CD4-positive, alpha-beta T cell treated with Interleukin-21 for 1 hour (primary cell): ENCODE data around the gene VWF.

Source experiments
- DNase-seq: peaks from one replicate; pipeline ENCODE4 v3.0.0-alpha.2; 2020

Gene VWF

DNA sequence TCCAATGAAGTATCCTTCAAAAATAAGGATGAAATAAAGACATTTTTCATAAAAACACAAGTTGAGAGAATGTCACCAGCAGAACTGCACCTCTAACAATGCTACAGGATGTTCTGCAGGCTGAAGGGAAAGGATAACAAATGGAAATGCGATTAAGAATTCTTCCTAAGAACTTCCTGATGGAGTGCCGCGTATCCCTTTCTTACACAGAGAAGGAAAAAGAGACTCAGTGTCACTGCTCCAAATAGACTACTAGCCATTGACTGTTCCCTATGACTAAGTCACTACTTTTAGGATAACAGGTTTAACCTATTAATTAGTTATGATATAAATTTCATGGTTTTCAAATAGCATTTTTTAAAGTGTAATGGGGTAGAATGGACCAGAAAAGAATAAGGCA lies 182.6 kb downstream of the VWF start:
- no peak for DNase-seq

DNA sequence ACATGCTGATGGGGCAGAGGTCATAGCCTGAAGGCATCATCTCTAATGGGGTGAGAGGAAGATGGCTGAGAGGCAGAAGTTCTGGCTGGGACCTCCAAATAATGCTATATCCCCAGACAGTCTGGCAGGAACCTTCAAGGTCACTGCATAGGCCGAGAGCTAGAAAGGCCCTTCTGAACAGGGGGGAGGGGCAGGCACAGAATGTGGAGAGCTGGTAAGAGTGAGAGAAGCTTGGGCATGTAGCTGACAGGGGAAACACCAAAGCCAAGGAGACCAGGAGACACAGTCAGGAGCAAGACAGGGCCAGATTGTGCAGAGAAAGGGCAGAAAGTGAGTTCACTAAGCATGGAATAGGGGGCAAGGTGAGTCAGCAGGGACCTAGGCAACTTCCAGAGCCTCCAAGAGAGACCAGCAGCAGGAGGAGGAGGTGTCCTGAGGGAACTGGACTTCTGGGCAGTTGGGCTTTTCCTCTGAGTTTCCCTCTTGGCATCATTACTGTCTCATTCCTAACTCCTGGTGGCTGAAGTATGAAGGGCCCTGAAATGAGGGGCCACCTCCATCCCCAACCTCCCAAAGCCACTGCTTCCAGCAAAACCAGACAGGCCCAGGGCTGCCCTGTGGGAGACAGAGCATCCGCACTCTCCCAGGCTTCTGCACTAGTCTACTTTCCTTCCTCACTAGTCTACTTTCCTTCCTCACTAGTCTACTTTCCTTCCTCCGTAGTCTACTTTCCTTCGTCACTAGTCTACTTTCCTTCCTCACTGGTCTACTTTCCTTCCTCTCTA lies 196.5 kb downstream of the VWF start:
- DNase-seq = no peak

DNA sequence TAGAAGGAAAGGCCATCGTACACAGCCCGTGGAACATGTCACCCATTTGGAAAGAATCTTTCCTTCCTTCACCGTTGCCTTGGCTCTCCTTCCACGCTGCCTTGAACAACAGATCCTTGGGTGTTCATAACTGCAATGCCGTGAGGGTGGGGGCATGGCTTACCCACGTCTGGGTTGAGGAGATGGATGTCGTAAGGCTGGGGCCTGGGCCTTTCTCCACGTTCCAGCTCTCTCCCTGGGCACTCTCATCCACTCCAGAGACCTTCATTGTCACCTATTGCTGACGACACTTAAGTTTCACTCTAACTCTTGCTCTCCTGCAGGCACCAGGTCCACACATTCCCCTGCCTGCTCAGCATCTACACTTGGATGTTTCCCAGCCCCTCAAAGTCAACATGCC lies 198.8 kb downstream of the VWF start:
- DNase-seq = no peak

DNA sequence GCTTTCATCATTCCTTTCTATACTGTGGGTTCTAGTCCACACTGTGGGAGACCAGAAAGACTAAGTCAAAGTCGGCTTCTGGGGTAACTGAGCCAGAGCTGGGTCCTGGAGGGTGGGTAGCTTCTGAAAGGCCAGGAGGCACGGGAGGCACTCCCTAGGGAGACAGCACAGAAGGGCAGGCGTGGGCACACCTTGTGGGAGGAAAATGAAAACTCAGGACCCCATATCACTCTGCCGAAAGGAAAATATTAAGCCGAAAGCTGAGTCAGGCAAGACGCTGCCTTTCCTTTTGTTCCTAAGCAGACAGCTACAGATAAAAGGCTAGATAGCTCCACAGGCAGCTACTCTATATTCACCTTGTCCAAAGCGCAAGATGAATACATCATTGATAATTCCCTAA lies 200.1 kb downstream of the VWF start:
- no peak for DNase-seq

DNA sequence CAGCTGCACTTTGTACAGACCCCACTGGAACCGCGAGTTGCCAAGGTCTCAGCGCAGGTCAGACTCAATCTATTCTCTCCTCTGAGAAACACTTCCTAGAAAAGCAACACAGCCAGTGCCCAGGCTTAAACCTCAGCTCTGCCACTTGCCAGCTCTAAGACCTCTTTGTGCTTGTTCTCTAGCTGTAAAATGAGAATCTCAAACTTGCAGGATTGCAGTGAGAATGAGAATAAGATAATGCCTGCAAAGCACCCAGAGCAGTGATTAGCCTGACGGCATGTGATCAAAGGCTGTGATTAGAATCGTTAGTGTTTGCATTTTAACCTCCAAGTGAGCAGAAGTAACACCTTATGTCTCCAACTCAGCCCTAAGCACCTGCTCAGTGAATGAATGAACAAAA lies 200.7 kb downstream of the VWF start:
- no peak for DNase-seq

DNA sequence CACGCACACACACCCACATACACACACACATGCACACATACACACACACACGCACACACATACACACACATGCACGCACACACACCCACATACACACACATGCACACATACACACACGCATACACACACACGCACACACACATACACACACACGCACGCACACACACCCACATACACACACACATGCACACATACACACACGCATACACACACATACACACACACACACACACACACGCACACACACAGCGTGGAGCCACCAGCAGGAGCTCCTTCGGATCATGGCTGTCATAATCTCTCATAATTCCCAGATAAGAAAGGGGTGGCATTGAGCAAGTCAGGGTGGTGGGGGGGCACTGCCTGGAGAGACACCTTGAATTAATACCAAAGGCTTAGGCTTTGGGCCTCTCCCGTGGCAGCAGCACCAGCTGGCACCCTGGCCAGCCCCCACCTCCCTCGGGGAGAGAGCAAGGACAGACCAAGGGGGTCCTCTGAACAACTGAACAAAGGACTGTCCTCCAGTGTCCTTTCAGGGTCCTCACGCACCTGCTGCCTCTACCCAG lies 201.3 kb downstream of the VWF start:
- no peak for DNase-seq

DNA sequence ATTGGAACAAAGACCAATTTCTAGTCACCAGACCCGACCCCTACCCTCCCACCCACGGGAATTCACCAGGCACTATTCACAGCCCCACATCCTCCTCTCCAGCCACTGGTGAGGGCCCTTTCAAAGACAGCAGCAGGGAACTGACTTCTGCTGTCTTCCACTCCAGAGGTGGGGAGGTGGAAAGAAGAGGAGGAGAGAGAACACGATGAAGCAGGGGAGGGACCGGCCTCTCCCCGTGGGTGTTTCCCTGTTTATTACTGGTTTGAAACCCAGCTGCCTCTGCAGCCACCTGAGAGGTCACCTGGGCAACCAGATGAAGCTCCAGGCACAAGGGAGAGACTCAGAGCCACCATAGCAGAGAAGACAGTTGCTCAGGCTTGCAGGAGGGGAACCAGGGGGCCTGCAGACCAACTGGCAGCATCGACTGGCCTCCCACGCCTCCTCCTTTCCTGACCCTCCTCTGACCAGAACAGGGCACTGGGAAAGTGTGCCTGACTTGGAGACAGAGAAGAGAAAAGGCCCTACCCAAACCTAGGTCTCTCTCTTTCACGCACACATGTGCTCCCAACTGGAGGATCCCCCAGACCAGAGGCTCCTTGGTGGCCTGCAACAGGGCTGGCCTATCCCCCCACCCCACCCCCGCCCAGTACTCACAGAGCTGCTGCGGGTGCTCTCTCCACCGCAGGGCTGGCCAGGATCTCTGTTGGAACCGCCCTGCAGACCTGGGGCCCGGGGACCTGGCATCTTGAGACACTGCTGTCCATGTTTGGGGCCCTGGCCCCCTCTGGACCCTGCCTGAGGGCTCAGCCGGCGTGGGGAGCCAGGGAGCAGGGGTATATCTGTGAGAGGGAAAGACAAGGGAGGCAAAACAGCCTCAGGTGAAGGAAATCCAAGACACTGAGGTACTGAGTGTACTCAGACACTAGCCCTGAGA lies 202.2 kb downstream of the VWF start:
- DNase-seq = no peak

DNA sequence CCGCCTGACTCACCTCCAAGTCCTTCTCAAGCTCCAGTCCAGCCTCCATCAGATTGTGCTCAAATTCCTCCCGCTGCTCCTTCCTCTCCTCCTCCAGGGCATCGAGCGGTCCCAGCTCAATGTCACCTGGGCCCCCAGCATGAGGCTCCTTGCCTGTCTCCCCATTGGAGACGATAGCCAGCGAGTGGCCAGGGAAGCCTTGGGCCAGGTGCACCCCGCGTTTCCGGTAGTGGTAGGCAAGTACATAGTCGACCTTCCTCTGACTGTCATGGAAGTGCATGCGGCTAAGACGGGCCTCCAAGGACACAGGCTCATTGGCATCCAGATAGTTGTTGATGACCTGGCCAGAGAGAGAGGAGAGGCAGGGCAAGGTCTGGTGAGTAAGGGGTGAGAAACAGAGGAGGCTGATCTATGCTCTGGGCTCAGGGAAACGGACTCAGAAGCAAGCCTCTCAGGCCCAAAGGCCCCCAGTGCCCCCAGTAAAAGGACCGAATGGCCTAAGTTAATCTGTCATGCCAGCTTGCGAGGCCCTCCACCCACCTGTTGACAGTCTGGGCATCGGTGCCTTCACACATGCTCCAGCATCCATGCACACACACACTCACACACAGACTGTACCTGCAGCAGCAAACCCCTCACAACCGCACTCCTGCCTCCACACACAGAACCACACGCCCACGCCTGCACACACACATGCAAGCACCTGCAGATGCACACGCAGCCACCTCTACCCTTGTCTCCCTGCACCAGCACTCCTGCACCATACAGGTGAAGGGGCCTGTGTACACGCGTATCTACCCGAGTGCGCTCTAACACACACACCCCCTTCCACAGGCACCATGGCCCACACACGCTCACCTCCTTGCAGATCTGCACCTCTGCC lies 203.2 kb downstream of the VWF start:
- no peak for DNase-seq

DNA sequence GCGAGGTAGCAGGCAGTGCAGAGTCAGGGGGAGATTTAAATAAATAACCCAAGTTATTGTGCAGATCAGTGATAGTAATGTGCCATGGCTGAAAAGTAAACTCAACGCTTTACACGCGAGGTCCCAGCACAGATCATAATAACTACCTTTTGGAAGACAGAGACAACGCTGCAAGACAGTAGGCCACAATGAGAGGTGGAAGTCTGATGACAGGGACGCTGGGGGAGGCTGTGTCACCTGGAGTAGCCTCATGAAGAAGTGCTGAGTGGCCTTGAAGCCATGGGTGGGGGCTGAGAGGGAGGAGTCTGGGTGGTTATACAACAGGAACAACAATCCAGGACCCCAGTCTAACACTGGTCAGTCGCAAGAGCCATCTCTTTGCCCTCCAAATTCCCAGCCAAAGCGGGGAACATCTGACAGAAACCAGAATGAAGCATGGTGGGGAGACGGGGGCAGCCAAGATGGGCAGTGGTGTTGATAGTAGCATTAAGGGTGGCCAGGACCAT lies 207.6 kb downstream of the VWF start:
- no peak for DNase-seq

DNA sequence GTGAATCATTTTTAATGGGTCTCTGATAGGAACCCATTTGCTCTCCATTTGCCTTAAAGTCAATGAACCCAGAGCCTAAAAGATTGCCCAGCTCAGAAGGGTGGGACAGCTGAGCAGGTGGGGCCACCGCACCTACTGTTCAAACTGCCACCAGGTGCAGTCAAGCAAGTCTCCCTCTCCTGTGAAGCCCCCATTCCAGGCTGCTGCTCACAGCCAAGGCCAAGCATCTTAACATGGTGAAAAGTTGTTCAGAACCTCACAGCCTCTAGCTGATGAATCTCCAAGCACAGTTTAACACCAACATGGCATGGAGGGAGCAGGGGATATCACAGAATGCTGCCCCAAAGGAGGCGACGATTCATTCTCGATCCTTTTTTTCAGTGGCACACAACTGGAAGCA lies 209.0 kb downstream of the VWF start:
- DNase-seq = no peak

DNA sequence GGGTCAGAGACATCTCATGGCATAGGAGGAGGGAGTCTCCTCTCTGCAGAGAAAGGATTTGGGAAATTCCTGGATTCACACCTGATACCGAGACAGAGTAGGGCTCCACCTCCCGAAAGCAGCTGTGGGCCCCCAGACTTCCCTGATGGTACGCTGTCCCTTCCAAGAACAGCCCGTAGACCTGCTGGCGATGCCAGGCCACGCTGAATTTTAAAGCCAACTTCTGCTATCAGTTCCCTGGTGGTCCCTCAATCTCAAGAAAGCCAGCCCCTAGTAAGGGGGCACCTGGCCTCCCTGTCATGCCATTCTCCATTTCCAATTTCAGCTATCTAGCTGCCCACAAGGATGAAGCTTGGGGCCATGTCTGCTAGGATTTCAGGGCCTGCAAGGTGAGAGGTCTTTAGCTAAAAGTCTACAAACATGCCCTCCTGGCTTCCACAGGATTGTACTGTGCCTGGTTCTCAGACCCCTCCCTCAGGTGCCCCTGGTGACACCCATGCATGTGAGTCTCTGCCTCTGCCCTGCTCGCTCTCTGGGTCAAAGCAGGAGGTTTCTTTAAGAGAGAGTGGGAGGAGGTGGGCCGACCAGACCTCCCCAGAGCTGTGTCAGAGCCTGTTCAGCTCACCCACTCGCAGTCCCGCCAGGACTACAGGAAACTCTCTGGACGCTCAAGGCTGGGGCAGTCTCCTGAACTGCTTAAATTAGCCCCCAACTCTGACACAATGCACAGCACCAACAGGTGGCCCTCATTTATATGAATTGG lies 209.9 kb downstream of the VWF start:
- no peak for DNase-seq

DNA sequence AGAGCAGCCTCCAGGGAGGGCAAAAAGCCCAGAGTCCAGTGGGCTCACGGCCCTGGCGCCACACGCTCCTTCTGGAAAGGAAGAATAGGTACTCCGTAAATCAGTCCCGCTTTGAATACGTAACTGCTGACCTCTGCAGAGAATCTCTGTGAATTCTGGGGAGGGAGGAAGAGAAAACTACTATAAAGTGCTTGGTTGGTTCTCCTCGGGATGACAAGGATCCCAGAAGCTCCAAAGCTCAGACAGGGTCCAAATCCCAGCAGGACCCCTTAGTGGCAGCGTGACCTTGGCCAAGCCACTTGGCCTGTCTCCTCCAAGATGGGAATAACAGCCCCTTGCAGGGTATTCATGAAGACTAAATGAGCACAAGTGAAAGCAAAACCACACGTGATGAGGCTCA lies 211.1 kb downstream of the VWF start:
- DNase-seq = no peak

DNA sequence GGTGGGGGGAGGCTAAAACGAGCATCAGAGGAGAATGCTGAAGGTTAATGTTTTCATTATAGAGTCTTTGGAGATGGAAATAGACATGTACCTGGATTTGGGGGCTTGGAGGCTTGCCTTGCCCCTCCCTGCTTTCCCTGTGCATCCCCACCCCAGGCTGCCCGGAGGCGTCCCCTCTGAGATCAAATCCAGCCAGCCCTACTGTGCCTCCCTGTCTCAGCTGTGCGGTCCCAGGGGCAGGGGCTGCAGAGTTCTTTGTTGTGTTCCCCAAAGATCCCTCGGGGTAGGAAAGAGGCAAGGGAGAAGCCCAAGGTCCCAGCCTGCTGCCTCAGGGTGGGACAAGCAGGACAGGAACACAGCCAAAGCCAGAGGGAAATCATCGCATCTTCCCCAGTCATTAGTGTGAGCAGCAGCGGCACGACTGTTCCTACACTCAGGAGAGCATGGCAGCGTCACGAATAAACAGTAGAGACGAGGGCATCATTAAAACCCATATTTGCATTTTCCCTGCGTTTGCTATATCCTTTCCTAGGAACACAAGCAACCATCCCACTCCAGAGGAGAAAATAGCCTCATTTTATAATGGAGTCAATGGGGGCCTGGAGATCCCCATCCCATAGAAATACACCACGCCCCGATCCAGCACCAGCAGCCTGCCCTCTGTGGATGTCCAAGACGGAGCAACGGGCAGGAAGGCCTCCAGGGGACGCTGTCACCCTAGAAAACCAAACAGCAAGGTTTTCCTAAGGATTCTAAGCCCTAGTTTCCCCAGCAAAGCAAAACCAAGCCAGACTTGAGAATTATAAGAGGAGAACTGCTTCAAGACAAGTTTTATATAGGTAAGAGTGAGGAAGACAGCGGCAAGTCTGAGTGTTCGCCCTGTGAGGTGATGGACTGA lies 211.8 kb downstream of the VWF start:
- DNase-seq = no peak

DNA sequence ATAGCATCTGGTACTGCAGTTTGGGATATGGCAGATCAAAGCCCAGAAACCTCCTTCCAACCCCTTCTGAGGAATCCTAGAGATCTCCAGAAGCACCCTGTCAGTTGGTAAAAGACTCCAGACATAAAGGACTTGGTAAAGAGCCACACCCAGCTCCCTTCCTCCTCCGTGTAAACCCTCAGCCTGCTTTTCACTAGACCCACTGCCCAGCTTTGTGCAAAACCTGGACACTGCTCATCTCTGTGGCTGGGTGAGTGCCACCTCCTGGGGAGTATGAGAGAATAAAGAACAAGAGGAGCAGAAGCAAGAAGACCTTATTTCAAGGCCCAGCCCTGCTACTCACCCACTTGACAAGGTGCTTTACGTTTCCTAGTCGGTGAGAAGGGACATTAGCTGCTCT lies 212.5 kb downstream of the VWF start:
- DNase-seq = no peak

DNA sequence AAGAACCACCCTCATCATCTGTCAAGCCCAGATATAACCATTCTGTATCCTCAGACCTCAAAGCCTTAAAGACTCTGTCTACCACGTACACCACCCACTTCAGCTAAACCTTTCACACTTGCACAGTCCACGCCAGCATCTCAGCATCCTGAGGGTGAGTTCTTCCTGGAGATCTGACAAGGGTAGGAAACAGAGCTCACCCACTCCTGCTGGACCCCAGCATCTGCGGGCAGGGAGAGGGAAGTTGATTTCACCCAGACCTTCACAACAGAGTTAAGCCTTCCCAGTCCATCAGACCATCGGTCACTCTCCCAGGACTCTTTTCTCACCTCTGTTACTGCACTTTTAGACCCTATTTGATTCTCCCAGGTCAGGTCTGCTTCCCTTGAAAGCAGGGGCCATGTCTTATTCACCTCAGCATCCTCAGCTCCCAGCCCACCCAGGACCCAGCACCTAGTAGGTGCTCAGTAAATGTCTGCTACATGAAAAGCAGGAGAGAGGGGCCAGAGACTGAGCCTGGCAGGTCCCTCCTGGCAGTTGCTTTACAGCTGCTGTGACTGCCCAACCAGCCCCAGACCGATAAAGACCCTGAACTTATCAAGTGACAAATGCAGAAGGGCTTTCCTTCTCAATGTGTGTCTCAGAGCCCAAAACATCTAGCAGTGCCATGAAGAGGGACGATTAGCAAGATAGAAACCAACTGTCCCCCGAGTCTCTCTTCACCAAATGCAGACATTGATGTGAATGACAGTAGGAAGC lies 213.5 kb downstream of the VWF start:
- DNase-seq = no peak

DNA sequence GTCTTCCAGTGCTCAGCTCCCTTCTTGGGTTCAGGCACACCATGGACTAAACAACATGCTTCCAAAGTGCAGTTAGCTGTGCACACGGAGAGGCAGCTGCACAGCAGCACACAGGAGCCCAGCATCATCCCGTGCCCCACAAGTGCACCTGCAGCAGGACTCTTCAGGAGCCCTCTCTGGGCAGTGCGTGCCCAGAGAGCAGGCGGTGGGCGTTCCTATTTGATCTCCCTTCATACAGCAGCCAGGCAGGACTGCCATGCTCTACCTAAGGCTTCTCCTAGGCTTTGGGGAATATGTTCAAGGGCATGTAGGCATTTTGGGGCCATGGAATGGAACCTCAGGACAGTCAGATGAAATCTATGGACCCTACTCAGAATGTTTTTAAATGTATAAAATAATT lies 214.9 kb downstream of the VWF start:
- no peak for DNase-seq

DNA sequence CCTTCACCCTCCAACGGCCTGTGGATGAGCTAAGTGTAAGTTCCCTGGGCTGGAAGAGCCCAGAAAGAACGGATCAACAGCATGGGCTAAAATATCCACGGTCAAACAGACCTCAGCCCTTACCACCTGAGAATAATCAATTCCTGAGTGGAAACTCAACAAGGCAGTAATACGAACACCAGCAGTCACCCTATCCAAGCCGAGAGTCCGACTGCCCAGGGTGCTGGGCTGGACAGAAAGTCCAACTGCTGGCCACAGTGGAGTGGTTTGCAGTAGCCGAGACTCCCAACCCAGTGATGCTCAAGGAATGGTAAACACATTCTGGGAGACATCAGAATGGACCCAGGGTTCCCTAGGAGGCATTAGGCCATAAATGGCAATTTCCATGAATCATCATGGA lies 216.2 kb downstream of the VWF start:
- no peak for DNase-seq

DNA sequence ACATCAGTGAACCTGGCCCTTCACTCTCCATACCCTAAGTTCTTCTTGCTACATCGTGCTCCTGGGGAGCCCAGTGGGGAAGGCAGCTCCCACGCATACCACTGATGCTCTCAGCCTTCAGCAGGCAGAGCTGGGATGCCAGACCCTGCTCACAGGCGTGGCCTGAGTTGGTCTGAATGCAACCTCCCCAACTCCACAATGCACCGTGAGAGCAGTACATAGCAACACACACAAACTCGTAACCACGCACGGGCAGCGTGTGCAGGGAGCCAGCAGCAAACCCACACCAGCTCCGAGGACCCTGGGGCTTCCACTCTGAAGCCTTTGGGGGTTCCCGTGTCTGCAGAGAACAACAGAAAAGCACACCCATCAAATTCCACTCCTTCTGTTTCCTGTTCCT lies 216.7 kb downstream of the VWF start:
- DNase-seq = no peak

DNA sequence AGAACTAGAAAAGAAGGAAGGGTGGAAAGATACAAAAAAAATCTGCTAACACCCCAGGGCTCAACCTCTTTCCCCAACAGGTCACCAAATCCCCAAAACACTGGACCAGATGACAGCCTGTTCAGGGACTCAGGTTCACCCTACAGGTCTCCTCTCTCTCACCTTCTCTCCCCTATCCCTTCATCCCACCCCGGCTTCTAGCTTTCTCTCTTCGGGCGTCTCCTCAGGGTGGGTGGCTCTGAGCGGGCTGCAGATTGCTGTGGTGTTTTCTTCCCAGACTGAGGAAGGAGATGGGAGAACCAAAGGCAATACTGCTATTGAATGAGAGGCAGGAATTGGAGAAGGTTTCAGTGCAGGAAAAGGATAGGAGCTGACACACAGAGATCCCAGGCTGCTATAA lies 218.7 kb downstream of the VWF start:
- no peak for DNase-seq

DNA sequence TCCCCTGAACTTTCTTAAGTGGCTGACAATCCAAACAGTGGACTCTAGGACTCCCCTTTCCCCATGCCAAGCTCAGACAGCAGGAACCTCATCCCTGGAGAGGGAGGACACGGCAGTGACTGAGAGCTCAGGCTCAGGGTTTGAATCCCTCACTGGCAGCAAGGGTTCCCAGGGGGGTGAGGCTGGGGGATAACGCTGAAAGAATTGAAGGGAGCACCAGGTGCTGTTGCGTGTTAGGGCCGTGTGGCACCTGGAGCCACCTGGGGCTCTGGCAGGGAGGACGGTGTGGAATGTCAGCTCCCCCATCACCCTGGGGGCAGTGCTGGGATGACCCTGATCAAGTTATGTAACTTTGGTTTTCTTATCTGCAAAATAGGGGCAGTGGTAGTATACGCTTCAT lies 219.5 kb downstream of the VWF start:
- no peak for DNase-seq
